CD14-positive monocyte (primary cell): Measurements from ENCODE around the gene SH3RF3. TPM values are rescaled to one million over a fixed set of nuclear protein-coding genes. Genes with fewer than 3 reads are reported as not detected.

Source experiments
- DNase-seq, 3 donors: peaks; one replicate each; pipeline ENCODE4 v3.0.0-alpha.2; 2011 to 2022
- H2AFZ ChIP-seq: 2 replicates; pipeline ENCODE4 v1.6.0; 2012; ENCODE audit warnings: mild to moderate bottlenecking, low read depth, low read length, inconsistent platforms; ENCODE audit not compliant: insufficient read depth, poor library complexity, severe bottlenecking
- H3K27ac ChIP-seq, 2 donors: 1 replicate in 1 of 2; 2 replicates in 1 of 2; pipeline ENCODE4 v1.5.1; 2012 to 2013; ENCODE audit warnings: low read length in 2 of 2, control low read depth in 1 of 2, inconsistent platforms in 1 of 2, low read depth in 1 of 2, mild to moderate bottlenecking in 1 of 2
- H3K27me3 ChIP-seq, 2 donors: one replicate each; pipeline versions ENCODE4 v1.6.0 to v1.6.1; 2011 to 2013; ENCODE audit warnings: low read length in 2 of 2; ENCODE audit not compliant: control insufficient read depth in 2 of 2, insufficient read depth in 2 of 2
- H3K36me3 ChIP-seq, 2 donors: replicated peaks in 1 of 2; 1 replicate in 1 of 2; 2 replicates in 1 of 2; pipeline versions ENCODE4 v1.5.1 to v1.6.1; 2012 to 2013; ENCODE audit warnings: low read length in 2 of 2, control low read depth in 1 of 2, inconsistent platforms in 1 of 2, mild to moderate bottlenecking in 1 of 2; ENCODE audit not compliant: insufficient read depth in 2 of 2, control insufficient read depth in 1 of 2
- H3K4me1 ChIP-seq, 2 donors: 1 replicate in 1 of 2; 2 replicates in 1 of 2; pipeline versions ENCODE4 v1.5.1 to v1.6.1; 2012 to 2013; ENCODE audit warnings: low read length in 2 of 2, control low read depth in 1 of 2, inconsistent platforms in 1 of 2, mild to moderate bottlenecking in 1 of 2, moderate library complexity in 1 of 2; ENCODE audit not compliant: insufficient read depth in 2 of 2, control insufficient read depth in 1 of 2
- H3K4me2 ChIP-seq: replicated peaks from 2 replicates; pipeline ENCODE3; 2012; ENCODE audit warnings: low read length, moderate library complexity, mild to moderate bottlenecking; ENCODE audit not compliant: poor library complexity, severe bottlenecking; ENCODE audit errors: extremely low read depth
- H3K4me3 ChIP-seq, 3 experiments: fragments of 200-600 bp in 1 of 3; sonication (generic) in 1 of 3; replicated peaks in 1 of 3; 1 replicate in 2 of 3; 2 replicates in 1 of 3; pipeline ENCODE4 v1.5.1; 2011 to 2013; ENCODE audit warnings: low read length in 3 of 3, mild to moderate bottlenecking in 3 of 3, control low read depth in 2 of 3, low read depth in 2 of 3, inconsistent platforms in 1 of 3, moderate library complexity in 1 of 3
- H3K79me2 ChIP-seq: 2 replicates; pipeline ENCODE4 v1.6.0; 2012; ENCODE audit warnings: mild to moderate bottlenecking, control low read depth, inconsistent platforms, low read length, moderate library complexity; ENCODE audit not compliant: insufficient read depth
- H3K9ac ChIP-seq: 2 replicates; pipeline ENCODE4 v1.6.0; 2017; ENCODE audit warnings: low read length, mild to moderate bottlenecking; ENCODE audit not compliant: insufficient read depth, poor library complexity, severe bottlenecking
- H3K9me3 ChIP-seq, 2 donors: replicated peaks in 1 of 2; 1 replicate in 1 of 2; 2 replicates in 1 of 2; pipeline versions ENCODE4 v1.5.1 to v1.6.1; 2012 to 2013; ENCODE audit warnings: low read length in 2 of 2, control low read depth in 1 of 2; ENCODE audit not compliant: control insufficient read depth in 1 of 2, insufficient read depth in 1 of 2
- H4K20me1 ChIP-seq: 2 replicates; pipeline ENCODE4 v1.6.0; 2012; ENCODE audit warnings: mild to moderate bottlenecking, low read length, control low read depth, moderate library complexity; ENCODE audit not compliant: insufficient read depth
- H3K27ac Mint-ChIP-seq, 7 donors: one replicate each; pipeline ENCODE4 v1.8.0; 2020; ENCODE audit warnings: mild to moderate bottlenecking in 7 of 7, mixed read lengths in 7 of 7, moderate library complexity in 6 of 7, inconsistent platforms in 2 of 7
- H3K27me3 Mint-ChIP-seq, 3 donors: one replicate each; pipeline ENCODE4 v1.8.0; 2021 to 2022; ENCODE audit warnings: low read depth in 3 of 3, mild to moderate bottlenecking in 3 of 3, mixed read lengths in 3 of 3, moderate library complexity in 3 of 3, inconsistent platforms in 1 of 3
- H3K36me3 Mint-ChIP-seq, 2 donors: one replicate each; pipeline ENCODE4 v1.8.0; 2020; ENCODE audit warnings: mixed read lengths in 2 of 2, inconsistent platforms in 1 of 2, mild to moderate bottlenecking in 1 of 2
- H3K4me1 Mint-ChIP-seq: one replicate; pipeline ENCODE4 v1.8.0; 2020; ENCODE audit warnings: mild to moderate bottlenecking, mixed read lengths
- H3K4me3 Mint-ChIP-seq, 2 donors: one replicate each; pipeline ENCODE4 v1.8.0; 2020; ENCODE audit warnings: mild to moderate bottlenecking in 2 of 2, mixed read lengths in 2 of 2, moderate library complexity in 1 of 2
- H3K9me3 Mint-ChIP-seq, 7 donors: one replicate each; pipeline ENCODE4 v1.8.0; 2020 to 2022; ENCODE audit warnings: mixed read lengths in 7 of 7, mild to moderate bottlenecking in 6 of 7, moderate library complexity in 6 of 7, inconsistent platforms in 2 of 7
- CTCF ChIP-seq: fragments of 200-600 bp; IDR thresholded peaks from one replicate; pipeline ENCODE4 v1.8.0; 2022; ENCODE audit warnings: antibody characterized with exemption, mild to moderate bottlenecking
- WGBS: methylation state at CpG from one replicate; pipeline ENCODE4 v1.1.5; 2013; ENCODE audit warnings: missing lambda C conversion rate; ENCODE audit not compliant: insufficient coverage; 5-methylcytosine and 5-hydroxymethylcytosine counted together
- intact Hi-C, 2 donors: fragments of 100-400 bp; cut with micrococcal nuclease; formaldehyde crosslinking; loops; one replicate each; pipeline versions ENCODE4 v1.15.0 to v1.15.1; 2023
- polyA plus RNA-seq, 3 donors: library from polyadenylated mRNA; depleted of rRNA in 1 of 3; unstranded in 2 of 3; stranded (reverse) in 1 of 3; fragments of 300-500 nt in 2 of 3; fragments of >200 nt in 1 of 3; fragmentation: Illumina TruSeq in 2 of 3; gene quantifications; 1 replicate in 2 of 3; 2 replicates in 1 of 3; pipeline ENCODE4 v1.2.3, GENCODE V29; 2012 to 2021

The SH3RF3 gene
- polyA plus RNA-seq, 3 donors, result 0.25 to 0.75 (median 0.34) TPM

GRCh38 chr2:109222422-109222821 is 93.4 kb downstream of the SH3RF3 start:
- no peak for DNase-seq
- Mint-ChIP-seq H3K27ac (no peak overlapping the region), H3K36me3 (no peaks in the 10 kb centered on the region), H3K4me3 (no peak overlapping the region), H3K27me3 (peaks cover 0 to 5% (median 2%) of the 10 kb centered on the region in 3 donors), H3K9me3 (peaks cover 0 to under 1% (median 0%) of the 10 kb centered on the region in 7 donors), H3K4me1 (peaks cover 49% of the 10 kb centered on the region)
- TF ChIP-seq CTCF, result no peak
- no peak overlapping the region for H3K27ac ChIP-seq
- no peak overlapping the region for H3K9ac ChIP-seq
- H3K4me2 ChIP-seq, result no peak overlapping the region
- peaks cover 36 to 43% of the 10 kb centered on the region in 2 donors for H3K4me1 ChIP-seq
- H3K27me3 ChIP-seq, result no peaks in the 10 kb centered on the region
- H3K36me3 ChIP-seq, result no peaks in the 10 kb centered on the region
- no peak overlapping the region for H2AFZ ChIP-seq
- H3K9me3 ChIP-seq, result no peaks in the 10 kb centered on the region
- intact Hi-C loops, result no loop called here
- H4K20me1 ChIP-seq, result no peaks in the 10 kb centered on the region
- no peaks in the 10 kb centered on the region for H3K79me2 ChIP-seq
- 100% methylated on average over 2 of the region's 3 CpGs for WGBS
- no peak overlapping the region for H3K4me3 ChIP-seq

DNA sequence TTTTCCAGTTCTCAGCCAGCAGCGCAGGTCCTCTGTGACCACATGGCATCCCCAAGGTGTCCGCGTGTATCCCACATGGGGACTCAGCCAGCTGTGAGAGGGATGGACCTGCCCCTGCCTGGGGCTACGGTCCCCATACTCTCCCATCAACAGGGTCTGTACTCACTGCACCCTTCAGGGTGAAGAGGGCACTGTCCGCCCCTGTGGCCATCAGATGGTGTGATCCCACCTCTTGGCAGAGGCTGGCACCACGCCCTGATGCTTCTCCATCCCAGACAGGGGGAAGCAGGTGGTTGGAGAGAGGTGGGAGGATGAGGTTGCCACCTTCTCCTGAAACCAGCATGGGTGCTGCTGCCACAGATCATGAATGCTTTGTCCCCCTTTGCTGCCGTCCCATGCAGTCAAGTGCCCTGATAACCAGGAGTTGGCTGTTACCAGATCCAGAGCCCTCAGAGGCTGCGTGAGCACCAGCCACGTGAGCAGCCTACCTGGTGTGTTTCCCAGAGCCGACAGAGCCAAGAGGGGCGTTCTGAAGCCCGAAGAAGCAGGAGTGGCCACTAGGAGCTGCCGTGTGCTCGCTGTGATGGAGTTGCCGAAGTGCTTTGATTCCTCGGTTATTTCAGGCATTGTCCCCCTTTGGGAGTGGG is 93.9 kb downstream of the SH3RF3 start:
- no peak overlapping the region for H3K4me3 Mint-ChIP-seq
- Histone ChIP-seq H3K9ac (no peak overlapping the region), H3K36me3 (no peaks in the 10 kb centered on the region), H3K9me3 (no peaks in the 10 kb centered on the region), H3K4me2 (no peak overlapping the region), H2AFZ (no peak overlapping the region), H3K4me1 (peaks cover 31 to 38% of the 10 kb centered on the region in 2 donors), H3K27ac (no peak overlapping the region), H4K20me1 (no peaks in the 10 kb centered on the region), H3K27me3 (no peaks in the 10 kb centered on the region), H3K4me3 (no peak overlapping the region), H3K79me2 (no peaks in the 10 kb centered on the region)
- 94% methylated on average over 15 of the region's 16 CpGs for WGBS
- no peaks in the 10 kb centered on the region for H3K36me3 Mint-ChIP-seq
- peaks cover 0 to 5% (median 2%) of the 10 kb centered on the region in 3 donors for H3K27me3 Mint-ChIP-seq
- intact Hi-C loops, result no loop called here
- DNase-seq, result no peak
- TF ChIP-seq CTCF, result no peak
- H3K27ac Mint-ChIP-seq, result peak overlapping the region in 2 of 7 donors; percentile 4 to 35
- H3K9me3 Mint-ChIP-seq, result peaks cover 0 to 1% (median 0%) of the 10 kb centered on the region in 7 donors
- H3K4me1 Mint-ChIP-seq, result peaks cover 44% of the 10 kb centered on the region
